ENCODE results near the gene GCSAM.

The GCSAM gene

DNA sequence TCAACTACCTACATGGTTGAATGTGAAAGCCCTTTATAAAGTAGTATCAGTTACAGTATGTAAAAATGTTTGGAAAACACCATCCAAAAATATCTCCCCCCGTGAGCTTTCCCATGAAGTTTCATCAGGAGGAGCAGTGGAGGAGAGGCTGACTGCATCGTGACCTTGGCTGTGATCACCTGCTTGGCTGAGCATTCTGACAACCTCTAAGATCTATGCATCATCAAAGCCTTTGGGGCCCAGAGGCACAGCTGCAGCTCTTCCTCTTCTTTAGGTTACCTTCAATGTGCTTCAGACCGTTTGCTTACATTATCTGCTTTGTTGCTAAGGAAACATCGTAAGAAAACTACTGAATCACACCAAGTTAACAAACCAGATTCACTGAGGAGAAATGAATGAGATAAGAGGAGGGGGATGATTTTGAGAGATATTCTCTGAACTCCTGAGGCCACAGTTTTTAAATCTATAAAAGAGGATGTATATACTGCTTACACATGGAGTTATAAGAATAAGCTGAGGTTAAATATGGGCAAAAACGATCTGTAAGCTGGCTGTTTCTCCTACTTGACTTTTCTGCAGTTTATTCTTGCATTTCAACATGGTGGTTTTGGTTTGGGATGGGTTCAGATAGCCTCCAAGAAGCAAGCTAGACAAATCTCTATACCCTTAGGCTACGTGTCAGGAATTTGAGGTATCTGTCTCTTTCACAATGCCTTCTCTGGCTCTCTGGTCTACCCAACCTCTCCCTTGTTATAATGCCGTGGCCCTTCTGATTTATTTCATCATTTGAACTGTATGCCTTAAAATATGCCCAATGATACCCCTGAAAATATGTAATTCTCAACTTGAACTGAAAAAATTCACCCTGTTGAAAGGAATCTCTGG lies 4.0 kb downstream of the GCSAM start:
- DNase-seq: no peak

DNA sequence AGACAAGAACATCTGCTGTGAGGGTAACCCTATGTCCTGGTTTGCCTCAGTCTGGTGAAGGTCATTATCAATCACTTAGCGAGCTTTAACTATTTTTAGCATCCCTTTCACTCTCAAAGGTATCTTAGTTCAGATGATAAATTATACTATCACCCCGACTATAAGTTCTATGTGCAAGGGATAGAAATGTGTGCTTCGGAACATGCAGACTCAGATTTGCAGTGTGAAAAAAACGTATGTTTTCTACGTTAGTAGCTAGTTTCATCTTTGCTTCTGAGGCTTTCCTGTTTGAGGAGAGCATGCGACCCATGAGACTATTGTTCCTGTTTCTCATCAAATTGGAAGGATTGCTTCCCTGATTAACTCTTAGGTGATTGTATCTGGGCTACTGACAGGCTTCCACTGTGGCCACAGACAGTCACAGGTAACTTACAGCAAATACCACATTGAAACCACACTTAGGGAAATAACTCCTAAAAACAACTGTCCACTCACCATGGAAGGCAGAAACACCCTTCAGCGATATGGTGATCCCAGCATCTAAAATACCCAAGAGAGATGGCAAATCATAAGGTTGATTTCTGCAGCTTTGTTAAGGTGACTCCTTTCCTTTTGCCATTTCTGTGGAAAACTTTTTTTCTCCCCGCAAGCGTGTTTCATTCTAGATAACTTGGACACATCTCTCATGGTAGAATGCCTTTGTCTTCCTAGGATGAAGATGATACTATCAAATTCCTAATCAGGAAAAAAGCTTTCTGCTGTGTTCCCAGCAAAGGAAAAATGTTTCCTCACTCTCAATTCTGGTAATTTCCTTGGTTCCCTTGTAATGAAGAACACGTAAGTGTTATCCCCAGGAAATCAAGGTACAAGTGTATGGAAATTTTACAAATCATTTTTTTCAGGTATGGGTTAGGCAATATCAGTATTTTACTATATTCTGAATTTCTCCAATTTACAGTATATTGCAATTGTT lies 5.2 kb downstream of the GCSAM start:
- no peak for DNase-seq

DNA sequence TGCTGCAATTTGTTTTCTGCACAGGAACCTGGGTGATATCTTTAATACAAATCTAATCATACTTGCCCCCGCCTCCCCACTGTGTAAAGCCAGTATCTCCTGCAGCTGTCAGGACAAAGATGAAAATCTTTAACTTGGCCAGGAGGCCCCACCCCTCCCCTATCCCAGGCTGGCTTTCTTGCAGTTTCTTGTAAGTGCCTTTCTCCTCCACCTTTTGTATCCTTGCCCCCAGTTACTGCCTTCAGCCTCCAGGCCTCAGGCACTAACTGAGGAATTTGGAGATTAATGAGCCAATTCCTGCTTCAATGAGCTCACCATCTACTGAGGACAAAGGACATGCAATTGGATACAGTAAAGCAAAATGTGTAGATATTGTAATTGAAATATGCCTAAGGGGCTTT lies 6.5 kb downstream of the GCSAM start:
- DNase-seq: no peak

DNA sequence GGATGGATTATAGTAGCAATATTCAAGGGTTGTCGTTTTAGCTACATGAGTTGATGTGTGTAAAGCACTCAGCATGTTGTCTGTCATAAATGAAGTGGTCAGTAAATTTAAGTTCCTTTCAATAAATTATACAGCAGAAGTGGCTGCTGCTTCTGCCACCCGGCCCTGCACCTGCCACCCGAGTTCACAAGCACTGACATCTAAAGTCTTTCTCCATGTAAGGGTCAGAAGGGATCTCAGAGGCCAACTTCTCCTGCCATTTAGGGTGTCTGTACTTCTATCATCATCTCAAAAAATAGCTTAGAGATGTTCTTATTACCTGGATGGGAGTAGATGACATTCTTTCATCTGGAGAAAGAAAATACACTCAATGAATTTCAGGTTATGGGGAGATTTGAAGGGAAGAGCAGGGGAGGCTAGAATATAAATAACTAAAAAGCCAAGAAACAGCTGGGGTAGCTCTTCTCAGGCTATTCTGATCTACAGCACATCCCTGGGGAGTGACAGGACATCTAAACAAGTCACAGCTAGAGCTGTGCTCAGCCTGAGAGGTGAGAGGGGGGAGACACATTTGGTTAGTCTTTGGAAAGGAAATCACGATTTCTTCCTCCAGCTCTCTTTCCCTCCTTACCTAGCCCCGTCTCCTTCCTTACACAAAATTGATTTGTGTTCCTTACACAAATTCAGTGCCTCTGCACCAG lies 8.0 kb downstream of the GCSAM start:
- no peak for DNase-seq

DNA sequence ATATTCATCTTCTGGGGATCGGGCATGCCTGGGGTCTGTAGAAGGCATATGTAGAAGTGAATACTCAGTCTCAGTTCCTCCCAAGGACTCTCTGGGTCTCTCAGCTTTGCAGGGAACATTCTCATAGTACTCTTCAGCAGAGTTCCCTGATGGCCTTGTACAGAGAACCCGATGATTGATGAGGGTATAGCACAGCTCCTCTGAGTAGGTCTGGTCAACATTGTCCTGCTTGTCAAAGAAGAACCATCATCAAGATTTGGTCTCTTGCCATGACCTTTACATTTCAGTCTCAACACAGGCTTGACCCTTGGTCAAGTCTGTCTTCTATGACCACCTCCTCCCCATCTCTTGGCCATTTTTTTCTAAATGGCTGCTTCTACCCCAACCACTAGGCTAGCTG lies 9.5 kb downstream of the GCSAM start:
- no peak for DNase-seq

DNA sequence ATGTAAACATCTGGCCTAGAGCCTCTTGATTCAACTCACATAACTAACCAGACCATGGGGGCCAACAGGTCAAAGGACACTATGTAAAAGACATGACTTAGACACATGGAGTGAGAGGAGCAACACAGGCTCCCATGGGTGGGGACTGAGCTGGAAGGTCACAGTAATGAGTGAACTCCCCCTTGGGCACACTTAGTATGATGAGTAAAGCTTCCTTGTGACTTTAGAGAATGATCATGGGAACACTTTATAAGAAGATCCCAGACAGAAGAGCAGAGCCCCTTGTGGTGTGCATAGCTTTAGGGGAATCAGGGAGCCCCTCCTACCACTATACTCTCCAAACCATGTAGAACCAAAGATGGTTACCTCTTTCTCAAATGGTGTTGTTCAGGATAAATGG lies 10.2 kb downstream of the GCSAM start:
- no peak for DNase-seq

DNA sequence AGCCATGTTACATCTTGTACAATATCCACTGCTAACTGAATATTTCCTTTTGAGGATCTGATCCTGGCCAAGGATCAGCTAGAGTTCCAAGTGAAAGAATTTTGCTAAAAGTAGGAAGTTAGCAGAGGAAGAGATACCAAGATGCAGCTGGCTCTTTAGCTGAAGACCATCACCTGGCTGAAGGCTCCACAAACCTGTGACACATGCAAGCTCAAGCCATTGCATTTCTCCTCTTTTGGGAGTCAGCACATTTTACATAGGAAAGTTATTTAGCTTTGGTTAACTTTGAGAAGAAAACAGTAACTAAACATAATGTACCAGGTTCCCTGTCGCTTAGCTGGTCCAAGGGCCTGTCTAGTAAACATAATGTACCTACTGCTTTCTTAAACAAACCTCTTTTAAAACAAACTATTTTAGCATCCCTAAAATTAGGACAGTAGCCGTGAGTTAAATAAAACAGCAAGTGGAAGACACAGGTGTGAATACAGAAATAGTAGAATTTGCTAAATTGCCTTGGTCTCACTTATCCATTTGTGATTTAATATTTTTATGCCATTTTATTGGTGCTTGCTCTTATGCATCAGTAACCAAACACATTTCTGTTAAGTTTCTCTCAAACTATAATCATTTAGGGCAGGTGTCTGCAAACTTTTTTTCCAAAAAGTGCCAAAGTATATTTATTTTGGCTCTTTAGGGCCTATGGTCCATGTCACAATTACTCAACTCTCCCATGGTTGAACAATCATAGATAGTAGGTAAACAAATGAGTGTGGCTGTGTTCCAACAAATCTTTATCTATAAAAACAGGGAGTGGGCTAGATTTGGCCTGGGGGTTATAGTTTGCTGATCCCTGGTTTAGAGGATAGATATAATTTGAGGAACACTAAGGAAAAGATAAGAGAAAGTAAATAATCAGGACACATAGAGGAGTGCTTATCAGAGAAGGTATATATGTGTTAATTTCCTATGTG lies 11.2 kb downstream of the GCSAM start:
- DNase-seq: no peak

DNA sequence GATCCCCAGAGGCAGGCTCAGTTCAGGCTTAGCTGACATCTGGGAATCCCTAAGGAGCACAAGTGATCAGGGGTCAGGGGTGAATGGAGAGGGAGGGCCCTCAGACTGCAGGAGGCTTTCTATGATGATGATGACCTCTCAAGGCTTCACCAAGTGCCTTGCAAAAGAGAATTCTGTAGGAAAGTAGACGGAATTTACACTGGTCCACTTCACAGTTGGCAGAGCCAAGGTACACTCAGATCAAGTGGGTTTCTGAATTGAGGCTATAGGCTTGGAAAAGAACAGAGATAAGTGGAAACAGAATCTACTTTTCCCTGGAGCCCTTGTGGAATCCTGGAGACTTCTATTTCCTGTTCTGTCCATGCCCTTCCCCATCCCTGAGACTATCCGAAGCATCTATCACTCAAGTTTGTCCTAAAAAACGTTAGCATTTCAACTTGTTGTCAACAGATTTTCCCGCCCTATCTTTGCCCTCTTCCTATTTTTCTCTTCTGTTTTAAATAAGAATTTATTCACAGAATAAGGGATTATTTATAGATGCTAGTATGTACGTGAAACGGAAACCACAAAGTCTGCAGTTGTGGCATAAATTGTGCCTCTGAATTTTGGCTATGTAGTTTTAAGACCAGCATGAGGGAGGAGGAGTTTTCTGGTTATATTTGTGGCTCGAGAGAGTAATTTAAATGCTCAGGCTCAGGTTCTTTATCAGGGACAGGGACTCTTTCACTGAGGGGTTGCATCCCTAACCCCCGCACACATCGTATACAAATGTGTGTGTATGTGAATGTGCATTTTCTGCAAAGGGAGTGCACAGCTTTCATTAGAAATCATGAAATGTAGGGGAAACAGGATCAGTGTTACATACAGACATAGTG lies 12.8 kb downstream of the GCSAM start:
- no peak for DNase-seq

DNA sequence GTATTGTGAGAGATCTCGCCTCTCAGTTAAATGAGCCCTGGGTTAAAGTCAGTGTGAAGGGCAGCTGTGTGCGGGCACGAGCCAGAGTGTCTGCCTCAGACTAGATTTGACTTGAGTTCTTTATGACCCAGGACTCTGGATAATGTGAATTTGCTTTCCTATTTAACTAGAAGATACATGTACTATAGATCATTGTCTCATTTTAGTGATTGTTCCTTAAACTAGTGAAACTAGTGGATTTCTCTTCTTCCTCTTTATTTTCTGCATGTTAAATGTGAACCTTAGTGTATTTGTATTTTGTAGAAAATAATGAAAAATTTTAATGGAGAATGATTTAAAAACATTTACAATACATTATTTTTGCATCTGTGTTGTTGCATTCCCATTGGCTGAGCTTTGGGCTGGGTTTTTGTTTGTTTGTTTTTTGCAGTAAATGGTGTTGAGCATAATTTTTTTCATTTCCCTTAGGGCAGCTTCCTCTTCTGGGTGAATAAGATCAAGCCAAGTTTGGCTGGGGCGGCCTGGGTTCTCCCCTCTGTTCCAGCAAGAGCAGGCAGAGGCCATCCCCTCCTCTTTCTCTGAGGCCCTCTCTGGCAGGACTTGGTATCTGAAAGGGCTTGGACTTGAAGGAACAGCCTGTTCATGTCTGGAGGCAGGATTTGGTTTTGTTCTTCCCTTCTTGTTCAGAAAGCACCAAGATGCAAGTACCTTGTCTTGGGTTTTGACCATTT lies 15.0 kb downstream of the GCSAM start:
- DNase-seq: peak in 3 of 14 donors; percentile 10 to 21 (median 11)

DNA sequence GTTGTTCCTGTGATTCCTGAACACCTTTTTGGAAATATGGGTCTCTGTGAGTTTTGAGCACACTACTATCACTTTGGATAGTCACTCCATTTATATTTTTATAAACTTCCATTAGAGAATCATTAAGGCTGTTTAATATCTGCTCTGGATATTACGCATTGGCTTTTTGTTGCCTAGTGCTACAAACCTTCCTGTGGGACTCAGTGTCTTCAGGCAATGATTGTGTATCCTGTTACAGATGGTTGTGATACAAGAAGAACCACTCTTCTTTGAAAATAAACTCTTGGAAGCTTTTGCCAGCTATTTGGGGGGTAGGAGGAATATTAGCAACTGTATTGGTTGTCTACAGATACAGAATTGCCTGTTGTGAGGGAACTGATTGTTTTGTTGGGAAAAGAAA lies 15.6 kb downstream of the GCSAM start:
- DNase-seq: no peak

DNA sequence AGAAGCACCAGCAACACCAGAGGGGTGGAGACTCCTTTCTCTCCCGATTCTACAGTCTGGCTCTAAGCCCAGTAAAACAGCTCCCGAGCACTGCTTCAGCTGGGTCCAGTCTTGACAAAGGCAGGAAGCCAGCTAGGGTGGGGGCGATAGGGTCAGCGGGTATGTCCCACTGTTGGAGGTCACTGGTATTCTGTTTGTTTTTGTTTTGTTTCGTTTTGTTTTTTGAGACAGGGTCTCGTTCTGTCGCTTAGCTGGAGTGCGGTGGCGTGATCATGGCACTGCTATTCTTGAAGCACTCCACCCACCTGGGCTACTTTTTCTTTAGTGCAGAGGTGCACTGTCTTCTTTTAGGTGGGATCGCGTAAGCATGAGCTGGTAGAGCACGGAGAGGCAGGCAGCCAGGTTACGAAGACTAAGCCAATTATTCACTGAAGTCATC lies 16.3 kb downstream of the GCSAM start:
- DNase-seq: no peak

DNA sequence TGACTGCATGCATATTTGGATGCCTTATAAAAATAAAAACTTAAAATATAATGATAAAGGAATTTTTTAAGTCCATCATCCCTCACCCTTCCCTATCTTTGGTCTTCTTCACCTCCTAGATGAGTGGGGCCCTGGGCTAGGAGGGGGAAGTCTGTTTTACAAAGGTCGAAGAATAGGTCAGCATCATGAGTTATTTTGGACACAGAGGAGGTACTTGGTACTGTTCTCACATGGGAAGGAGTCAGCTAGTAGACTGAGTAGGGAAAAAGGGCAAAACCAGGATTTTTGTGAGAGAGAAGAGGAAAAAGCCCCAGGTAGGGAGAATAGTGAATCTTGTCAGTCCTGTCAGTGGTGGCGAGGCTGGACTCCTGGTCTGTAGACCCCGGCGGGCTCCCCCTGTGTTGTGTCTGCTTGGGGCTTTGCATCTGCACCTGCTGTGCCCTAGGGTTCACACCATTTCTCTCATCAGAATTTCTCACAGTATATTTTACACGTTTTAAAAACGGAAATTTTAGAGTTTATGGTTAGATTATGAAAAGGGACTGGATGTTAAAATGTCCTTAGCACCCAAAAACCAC lies 17.2 kb downstream of the GCSAM start:
- DNase-seq: no peak

DNA sequence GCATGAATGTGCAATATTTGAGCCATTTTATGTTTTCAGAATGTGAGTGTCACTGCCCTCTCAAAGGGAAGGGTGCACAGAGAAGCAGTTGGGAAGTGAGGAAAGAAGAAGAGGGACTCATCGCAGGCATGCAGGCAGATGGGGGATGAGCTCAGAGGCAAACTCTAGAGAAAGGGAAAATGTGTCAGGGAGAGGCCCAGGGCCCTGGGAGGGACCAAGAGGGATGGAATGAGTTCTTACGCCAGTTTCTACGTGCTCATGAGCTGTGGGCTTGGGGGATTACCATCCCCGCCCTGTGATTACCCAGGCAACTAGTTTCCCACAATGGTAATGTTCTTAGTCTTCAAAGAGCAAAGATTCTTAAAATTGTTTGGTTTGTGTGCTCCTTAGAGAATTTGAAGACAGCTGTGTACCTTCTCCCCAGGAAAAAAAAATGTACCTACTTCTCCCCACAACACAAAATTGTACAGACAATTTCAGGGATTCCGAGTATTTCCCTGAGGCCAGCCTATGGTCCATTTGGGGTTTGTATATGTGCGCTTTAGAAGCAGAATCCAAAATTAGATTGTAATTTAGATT lies 17.8 kb downstream of the GCSAM start:
- DNase-seq: no peak

DNA sequence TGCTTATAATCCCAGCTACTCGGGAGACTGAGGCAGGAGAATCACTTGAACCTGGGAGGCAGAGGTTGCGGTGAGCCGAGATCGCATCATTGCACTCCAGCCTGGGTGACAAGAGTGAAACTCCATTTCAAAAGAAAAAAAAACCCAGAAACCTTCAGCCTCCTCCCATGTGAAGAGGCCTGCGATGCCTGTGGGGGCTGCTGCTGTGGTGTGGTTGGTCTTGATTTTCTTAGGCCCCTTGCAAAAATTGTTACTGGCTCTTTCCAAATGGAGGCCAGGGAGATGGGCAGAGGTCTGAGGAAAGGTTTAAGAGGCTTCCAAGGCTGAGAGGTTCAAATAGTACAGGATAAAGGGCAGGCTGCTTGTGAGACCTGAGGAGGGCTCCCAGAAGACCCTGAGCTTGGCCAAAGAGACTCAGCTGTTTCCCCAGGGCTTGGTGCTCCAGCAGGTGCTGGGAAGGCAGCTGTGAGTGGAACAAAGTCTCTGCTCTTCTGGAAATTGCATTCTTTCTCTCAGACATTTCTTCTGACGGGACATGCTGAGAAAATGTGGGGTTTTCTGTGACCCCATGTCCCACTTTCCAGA lies 18.4 kb downstream of the GCSAM start:
- no peak for DNase-seq

DNA sequence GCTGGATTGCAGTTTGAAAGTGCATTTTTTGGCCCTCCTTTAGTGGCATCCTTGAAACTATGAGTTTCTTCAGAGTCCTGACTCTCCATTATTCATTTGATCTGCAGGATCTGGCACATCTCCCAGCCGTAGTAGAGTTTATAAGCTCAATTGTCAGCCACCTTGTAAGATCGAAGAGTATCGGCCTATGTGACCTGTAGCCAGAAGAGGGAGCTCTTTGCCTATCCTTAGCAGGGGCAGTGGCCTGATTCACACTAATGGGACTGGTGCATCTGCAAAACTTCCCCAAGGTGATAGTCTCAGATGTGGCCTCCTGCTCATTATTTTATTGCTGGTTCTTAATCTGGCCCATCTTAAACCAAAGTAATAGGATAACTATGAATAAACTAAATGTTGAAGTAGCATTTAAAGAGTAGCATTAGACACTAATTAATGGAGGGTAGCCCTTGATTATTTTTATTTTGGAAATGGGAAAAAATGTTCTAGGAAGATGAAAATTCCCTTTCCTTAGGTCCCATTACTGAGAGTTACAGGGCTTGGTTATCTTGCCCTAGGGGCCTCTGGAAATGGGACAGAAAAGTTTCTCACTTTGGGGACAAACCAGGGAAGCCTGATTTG lies 21.2 kb downstream of the GCSAM start:
- peak in 7 of 14 donors; percentile 3 to 40 (median 8) for DNase-seq

DNA sequence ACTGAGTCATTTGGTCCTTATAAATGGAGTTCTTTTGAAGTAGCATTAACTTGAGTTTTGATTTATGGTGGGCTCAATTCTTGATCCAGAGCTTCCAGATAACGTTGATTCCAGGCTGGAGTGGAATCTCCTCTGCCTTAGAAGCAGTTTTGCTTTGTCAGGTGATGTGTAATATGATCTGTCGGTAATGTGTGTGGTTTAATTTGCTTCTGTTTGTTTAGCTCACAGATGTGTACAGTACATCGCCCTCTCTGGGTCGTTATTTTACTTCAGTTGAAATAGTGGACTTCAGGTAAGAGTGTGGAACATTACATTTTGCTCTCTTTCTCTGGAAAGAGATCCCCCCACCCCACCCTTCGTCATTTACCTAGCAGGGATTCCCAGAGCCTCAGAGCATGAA lies 23.7 kb downstream of the GCSAM start:
- DNase-seq: no peak

DNA sequence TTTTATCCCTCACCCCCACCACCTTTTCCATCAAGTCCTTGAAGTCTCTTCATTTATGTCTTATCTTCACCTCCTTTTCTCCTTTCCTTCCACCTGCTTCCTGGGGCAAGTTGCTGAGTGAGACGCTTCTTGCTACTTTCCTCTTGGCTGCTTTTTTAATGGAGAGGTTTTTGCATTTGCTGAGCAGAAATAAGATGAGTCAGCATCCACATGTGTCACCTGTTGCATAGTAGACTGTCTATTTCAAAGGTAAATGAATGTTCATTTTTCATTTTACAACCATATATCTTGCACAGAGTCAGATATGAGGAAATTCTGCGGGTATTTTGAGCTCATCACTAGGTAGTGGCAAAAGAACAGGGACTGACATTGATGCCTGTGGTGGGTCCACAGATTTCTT lies 28.3 kb downstream of the GCSAM start:
- no peak for DNase-seq

DNA sequence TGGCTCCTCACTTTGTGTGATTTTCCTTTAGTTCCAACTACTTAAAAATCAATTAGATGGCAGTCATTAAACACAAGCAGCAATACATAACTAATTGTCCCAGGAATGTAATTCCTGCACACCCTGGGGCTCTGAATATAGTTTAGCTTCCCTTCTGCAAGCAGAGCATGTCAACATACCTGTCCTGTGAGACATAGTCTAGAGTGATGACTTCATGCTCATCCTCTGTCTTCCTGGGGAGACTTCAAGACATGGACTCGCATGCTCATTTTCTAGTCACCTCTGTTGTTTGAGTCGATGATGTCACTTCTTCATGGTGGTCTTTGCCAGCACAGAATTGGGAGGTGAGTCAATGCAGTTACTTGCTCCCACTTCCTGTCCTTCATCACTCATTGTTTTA lies 31.1 kb downstream of the GCSAM start:
- no peak for DNase-seq

Measured in C1 segment of cervical spinal cord (tissue), 14 donors.